Muscle layer of duodenum (tissue), 2 donors: ENCODE measurements around the gene WWC2.

Experiments used
- H3K27ac ChIP-seq: one replicate; pipeline ENCODE4 v1.7.0; 2013; ENCODE audit warnings: mild to moderate bottlenecking, low read length
- H3K27me3 ChIP-seq: one replicate; pipeline ENCODE4 v1.7.0; 2013; ENCODE audit warnings: low read depth, mild to moderate bottlenecking, control low read depth, low read length
- H3K36me3 ChIP-seq, 2 donors: one replicate each; pipeline ENCODE4 v1.7.0; 2013; ENCODE audit warnings: low read length in 2 of 2, control low read depth in 1 of 2, mild to moderate bottlenecking in 1 of 2; ENCODE audit not compliant: insufficient read depth in 2 of 2, control insufficient read depth in 1 of 2
- H3K4me1 ChIP-seq, 2 donors: one replicate each; pipeline ENCODE4 v1.7.0; 2013; ENCODE audit warnings: low read length in 2 of 2, mild to moderate bottlenecking in 2 of 2, control low read depth in 1 of 2, moderate library complexity in 1 of 2; ENCODE audit not compliant: insufficient read depth in 2 of 2, control insufficient read depth in 1 of 2
- H3K4me3 ChIP-seq, 2 donors: one replicate each; pipeline ENCODE4 v1.7.0; 2013; ENCODE audit warnings: low read length in 2 of 2, low read depth in 1 of 2, mild to moderate bottlenecking in 1 of 2
- H3K9me3 ChIP-seq, 2 donors: one replicate each; pipeline ENCODE4 v1.7.0; 2013; ENCODE audit warnings: low read length in 2 of 2, control low read depth in 1 of 2, mild to moderate bottlenecking in 1 of 2; ENCODE audit not compliant: control insufficient read depth in 1 of 2
- donor health status: healthy.

WWC2 gene

GRCh38 chr4:183155450-183156184 lies 56.6 kb downstream of the WWC2 start:
- H3K4me1 ChIP-seq = peaks cover 0 to 3% of the 10 kb centered on the region in 2 donors
- no peak overlapping the region for H3K27ac ChIP-seq
- no peak overlapping the region for H3K4me3 ChIP-seq
- H3K9me3 ChIP-seq = no peaks in the 10 kb centered on the region
- H3K27me3 ChIP-seq = no peaks in the 10 kb centered on the region
- no peaks in the 10 kb centered on the region for H3K36me3 ChIP-seq

DNA sequence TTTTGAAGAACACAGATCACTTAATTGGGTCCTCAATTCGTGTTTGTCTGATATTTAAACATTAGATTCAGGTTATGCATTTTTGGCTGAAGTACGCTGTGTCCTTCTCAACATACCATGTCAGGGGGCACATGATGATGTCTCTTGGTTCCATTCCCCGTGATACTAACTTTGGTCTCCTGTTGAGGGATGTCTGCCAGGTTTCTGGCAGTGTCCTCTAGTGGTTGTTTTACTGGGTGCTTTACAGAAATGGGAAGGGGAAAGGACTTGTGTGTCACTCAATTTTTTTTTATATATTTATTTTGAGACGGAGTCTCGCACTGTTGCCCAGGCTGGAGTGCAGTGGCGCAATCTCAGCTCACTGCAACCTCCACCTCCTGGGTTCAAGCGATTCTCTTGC lies 58.2 kb downstream of the WWC2 start:
- H3K27me3 ChIP-seq = no peaks in the 10 kb centered on the region
- H3K27ac ChIP-seq = no peak overlapping the region
- no peaks in the 10 kb centered on the region for H3K9me3 ChIP-seq
- H3K4me3 ChIP-seq = no peak overlapping the region
- H3K4me1 ChIP-seq = peaks cover 0 to 3% of the 10 kb centered on the region in 2 donors
- no peaks in the 10 kb centered on the region for H3K36me3 ChIP-seq

GRCh38 chr4:183158062-183158461 lies 59.0 kb downstream of the WWC2 start:
- H3K4me1 ChIP-seq = peaks cover 0 to 3% of the 10 kb centered on the region in 2 donors
- H3K27ac ChIP-seq = no peak overlapping the region
- H3K9me3 ChIP-seq = no peaks in the 10 kb centered on the region
- H3K36me3 ChIP-seq = no peaks in the 10 kb centered on the region
- H3K4me3 ChIP-seq = no peak overlapping the region
- no peaks in the 10 kb centered on the region for H3K27me3 ChIP-seq

- H3K4me3 ChIP-seq = no peak overlapping the region
- no peaks in the 10 kb centered on the region for H3K36me3 ChIP-seq
- H3K9me3 ChIP-seq = no peaks in the 10 kb centered on the region
- H3K27me3 ChIP-seq = no peaks in the 10 kb centered on the region
- H3K27ac ChIP-seq = no peak overlapping the region
- H3K4me1 ChIP-seq = peaks cover 0 to 20% of the 10 kb centered on the region in 2 donors
Measured at GRCh38 chr4:183161630-183162029, 62.6 kb downstream of the WWC2 start.

GRCh38 chr4:183163135-183163534 lies 64.1 kb downstream of the WWC2 start:
- H3K27me3 ChIP-seq = no peaks in the 10 kb centered on the region
- H3K9me3 ChIP-seq = no peaks in the 10 kb centered on the region
- H3K36me3 ChIP-seq = no peaks in the 10 kb centered on the region
- peaks cover 0 to 20% of the 10 kb centered on the region in 2 donors for H3K4me1 ChIP-seq
- H3K4me3 ChIP-seq = no peak overlapping the region
- no peak overlapping the region for H3K27ac ChIP-seq

- peaks cover 0 to 20% of the 10 kb centered on the region in 2 donors for H3K4me1 ChIP-seq
- no peaks in the 10 kb centered on the region for H3K36me3 ChIP-seq
- no peak overlapping the region for H3K4me3 ChIP-seq
- H3K9me3 ChIP-seq = no peaks in the 10 kb centered on the region
- no peaks in the 10 kb centered on the region for H3K27me3 ChIP-seq
- H3K27ac ChIP-seq = no peak overlapping the region
Measured at GRCh38 chr4:183164963-183165362, 65.9 kb downstream of the WWC2 start.

DNA sequence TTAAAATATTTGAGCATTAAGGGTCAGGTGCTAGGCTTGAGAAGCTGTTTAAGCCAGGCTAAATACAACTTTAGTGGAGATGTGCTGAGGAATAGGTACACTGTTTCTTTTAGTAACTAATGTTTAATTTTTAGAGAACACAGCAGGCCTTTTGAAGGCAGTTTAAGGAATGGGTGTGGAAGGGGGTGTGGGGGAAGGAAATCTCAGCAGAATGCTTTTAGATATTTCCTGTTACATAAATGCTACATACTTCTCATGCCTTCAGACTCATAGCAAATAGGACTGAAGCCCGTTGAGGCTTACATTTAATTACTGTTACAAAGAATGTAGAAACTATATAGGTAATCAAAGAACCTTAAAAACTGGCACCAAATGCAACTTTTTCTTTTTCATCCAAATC lies 66.3 kb downstream of the WWC2 start:
- Histone ChIP-seq H3K27me3 (no peaks in the 10 kb centered on the region), H3K27ac (no peak overlapping the region)

GRCh38 chr4:183170894-183171293 lies 71.8 kb downstream of the WWC2 start:
- H3K27me3 ChIP-seq = no peaks in the 10 kb centered on the region
- no peaks in the 10 kb centered on the region for H3K36me3 ChIP-seq
- H3K4me1 ChIP-seq = peaks cover 0 to 15% of the 10 kb centered on the region in 2 donors

More for the DNA sequence above, 66.3 kb downstream of the WWC2 start:
- no peaks in the 10 kb centered on the region for H3K36me3 ChIP-seq
- no peak overlapping the region for H3K4me3 ChIP-seq
- peaks cover 0 to 20% of the 10 kb centered on the region in 2 donors for H3K4me1 ChIP-seq
- H3K9me3 ChIP-seq = no peaks in the 10 kb centered on the region

DNA sequence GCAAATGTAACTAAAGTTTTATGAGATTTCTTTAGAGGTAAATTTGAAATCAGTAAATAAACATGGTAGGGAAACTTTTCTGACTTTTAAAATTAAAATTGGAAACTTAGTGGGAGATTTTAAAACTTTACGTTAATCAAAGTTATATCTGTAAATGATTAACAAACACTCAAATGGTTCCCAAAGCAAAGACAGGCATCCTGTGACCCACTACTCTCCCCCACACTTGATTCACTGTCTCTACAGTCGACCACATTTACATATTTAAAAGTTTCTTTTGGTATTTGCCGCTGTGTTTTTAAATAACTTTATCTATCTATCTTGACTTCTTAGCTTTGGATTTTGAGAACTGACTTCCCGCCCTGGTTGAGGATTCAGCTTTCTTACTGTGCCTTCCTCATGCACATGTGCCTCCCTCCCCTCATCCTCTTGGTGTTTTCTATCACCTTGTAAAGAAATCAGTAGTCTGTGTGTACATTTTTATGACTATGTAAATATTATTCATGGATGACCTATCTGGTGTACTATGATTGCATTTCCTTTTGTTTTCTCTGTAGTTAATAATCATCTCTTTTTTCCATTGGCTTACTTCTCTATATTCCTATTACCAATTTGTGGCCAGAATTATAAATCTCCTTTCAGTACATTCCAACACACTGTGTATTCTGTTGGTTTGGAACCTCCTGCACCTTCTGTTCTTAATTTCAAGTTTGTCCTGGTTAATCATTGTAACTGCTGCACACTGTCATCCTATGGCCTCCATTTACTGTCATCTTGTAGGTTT lies 72.6 kb downstream of the WWC2 start:
- peaks cover 0 to 11% of the 10 kb centered on the region in 2 donors for H3K4me1 ChIP-seq
- H3K27me3 ChIP-seq = no peaks in the 10 kb centered on the region
- H3K4me3 ChIP-seq = no peak overlapping the region
- no peaks in the 10 kb centered on the region for H3K36me3 ChIP-seq
- no peak overlapping the region for H3K27ac ChIP-seq
- no peaks in the 10 kb centered on the region for H3K9me3 ChIP-seq

More at GRCh38 chr4:183170894-183171293, 71.8 kb downstream of the WWC2 start:
- H3K9me3 ChIP-seq = no peaks in the 10 kb centered on the region
- H3K4me3 ChIP-seq = no peak overlapping the region
- no peak overlapping the region for H3K27ac ChIP-seq

DNA sequence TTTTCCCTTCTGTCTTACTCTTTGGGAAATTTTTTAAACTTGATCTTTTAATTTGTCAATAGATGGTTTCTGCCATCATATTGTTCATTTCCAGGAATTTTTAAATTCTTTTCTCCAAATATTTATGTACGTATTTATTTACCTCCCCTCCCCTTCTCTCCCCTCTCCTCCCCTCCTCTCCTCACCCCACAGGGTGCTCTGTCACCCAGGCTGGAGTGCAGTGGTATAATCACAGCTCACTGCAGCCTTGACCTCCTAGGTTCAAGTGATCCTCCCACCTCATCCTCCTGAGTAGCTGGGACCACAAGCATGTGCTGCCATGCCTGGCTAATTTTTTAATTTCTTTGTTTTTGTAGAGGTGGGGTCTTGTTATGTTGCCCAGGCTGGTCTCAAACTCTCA lies 73.8 kb downstream of the WWC2 start:
- peaks cover 0 to 17% of the 10 kb centered on the region in 2 donors for H3K4me1 ChIP-seq

DNA sequence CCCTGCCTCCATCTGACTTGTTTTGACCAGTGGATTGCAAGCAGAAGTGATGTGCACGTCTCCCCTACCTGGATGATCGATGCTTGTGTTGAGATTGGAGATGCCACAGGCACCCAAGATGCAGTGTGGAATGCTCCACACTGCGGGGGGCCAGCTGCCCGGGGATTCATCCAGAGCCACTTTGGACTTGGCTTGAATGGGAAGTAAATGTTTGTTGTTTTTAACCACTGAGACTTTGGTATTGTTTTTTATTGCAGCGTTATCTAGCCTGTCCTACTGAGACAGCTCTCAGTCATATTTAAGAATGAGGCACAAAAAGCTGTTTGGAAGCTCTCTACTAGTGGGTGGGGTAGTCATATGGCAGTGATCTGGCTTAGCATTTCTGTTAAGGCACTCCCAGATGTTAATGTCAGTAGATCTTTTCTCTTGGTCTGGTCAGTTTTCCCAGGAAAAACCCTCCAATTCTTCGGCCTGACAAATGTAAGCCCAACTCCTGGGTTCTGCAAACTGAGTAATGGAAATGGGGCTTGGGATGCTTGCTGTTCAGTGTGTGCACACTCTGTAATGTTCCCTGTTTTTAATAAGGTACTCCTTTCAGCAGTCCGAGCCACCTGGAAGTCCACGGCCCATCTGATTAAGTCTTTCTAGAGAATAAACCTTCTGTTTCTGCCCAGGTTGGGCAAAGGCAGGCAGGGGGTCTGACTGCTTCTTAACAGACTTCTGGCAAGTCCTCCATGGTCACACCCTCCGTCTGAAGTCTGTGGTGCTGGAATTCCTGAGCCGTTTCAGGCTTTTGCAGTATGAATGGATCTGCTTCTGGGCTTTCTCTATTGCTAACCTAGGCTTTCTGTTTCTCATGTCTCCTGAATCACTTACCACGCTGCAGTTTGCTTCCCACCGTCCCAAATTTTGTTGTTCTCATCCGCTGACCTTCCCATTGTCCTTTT lies 74.8 kb downstream of the WWC2 start:
- Histone ChIP-seq H3K36me3 (no peaks in the 10 kb centered on the region), H3K9me3 (no peaks in the 10 kb centered on the region), H3K27ac (no peak overlapping the region), H3K4me1 (peaks cover 0 to 19% of the 10 kb centered on the region in 2 donors), H3K27me3 (no peaks in the 10 kb centered on the region), H3K4me3 (no peak overlapping the region)

More for the DNA sequence above, 73.8 kb downstream of the WWC2 start:
- no peak overlapping the region for H3K4me3 ChIP-seq
- no peaks in the 10 kb centered on the region for H3K36me3 ChIP-seq
- H3K27me3 ChIP-seq = no peaks in the 10 kb centered on the region
- no peak overlapping the region for H3K27ac ChIP-seq
- no peaks in the 10 kb centered on the region for H3K9me3 ChIP-seq
